GM18526 (cell line): ENCODE measurements around the gene PHLDA2.

Source experiments
- POLR2A ChIP-seq: IDR thresholded peaks from 3 replicates; pipeline ENCODE4 v1.6.1; 2011; ENCODE audit not compliant: insufficient read length; ENCODE audit errors: extremely low read depth

The PHLDA2 gene

DNA sequence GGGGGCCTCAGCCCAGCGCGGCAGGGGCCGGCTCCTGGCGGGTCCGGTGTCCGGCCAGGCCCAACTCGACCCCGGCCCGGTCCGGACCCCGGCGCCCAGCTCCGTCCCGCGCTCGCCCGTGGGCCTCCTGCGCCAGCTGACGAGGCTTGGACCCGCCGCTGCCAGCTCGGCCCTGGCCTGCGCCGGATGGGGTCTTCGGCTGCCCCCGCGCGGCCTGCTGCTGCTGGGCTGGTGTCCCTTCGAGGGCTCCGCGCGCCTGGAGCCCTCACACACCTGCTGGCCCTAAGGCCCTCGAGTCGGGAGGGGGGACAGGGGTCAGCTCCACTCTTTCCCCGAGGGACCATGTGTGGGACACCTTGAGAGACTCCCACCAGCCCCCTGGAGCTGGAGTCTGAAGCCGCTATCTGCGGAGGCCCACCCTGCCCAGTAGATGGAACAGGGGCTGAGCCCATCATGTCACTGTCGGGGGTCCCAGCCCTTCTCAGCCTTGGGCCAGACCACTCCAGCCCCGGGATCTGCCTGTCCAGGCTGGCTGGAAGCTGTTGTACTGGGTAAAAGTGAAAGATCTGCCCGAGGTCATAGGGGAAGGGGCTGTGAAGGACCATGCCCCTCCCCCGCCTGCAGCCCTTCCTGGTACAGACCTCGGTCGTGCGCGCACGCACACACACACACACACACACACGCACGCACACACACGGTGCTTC lies 42.9 kb downstream of the PHLDA2 start:
- no peak for TF ChIP-seq POLR2A

DNA sequence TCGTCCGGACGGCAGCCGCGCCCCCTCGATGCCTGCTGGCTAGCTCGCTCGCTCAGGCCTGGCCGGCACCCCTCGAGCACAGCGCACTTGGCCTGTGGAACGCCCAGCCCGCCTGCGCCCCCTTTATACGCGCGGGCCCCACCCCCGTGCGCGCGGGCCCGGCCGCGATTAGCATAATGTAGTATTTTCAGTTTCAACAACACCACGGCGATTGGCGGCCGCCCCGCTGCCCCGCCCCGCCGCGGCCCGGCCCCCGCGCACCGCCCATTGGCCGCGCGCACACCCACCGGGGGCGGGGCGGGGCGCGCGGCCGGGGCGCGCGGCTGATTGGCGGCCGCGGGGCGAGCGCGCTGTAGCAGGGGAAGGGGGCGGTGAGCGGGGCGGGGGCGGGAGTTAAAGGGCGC lies 43.5 kb downstream of the PHLDA2 start, which contains the start of gene CDKN1C:
TSS of gene CDKN1C (minus strand) at position 98 of the 404 bp plus-strand sequence. CDS start 319 bp downstream, outside the sequence.
- no peak for TF ChIP-seq POLR2A

DNA sequence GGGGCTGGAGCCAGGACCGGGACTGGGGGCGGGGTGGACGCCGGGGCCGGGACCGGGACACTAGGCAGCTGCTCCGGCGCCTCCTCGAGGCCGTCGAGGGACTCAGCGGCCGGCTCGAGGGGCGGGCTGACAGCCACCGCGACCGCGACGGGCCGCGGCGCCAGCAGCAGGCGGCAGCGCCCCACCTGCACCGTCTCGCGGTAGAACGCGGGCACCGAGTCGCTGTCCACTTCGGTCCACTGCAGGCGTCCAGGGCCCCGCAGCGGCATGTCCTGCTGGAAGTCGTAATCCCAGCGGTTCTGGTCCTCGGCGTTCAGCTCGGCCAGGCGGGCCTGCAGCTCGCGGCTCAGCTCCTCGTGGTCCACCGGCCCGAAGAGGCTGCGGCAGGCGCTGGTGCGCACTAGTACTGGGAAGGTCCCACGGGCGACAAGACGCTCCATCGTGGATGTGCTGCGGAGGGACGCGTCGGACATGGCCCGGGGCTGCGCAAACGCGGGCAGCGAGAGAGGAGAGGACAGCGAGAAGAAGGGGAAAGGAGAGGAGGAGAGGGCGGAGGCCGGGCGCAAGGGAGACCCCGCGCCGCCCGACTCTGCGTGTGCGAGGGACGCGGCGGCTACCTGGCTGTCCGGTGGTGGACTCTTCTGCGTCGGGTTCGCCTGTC lies 44.1 kb downstream of the PHLDA2 start:
- TF ChIP-seq POLR2A, result no peak

DNA sequence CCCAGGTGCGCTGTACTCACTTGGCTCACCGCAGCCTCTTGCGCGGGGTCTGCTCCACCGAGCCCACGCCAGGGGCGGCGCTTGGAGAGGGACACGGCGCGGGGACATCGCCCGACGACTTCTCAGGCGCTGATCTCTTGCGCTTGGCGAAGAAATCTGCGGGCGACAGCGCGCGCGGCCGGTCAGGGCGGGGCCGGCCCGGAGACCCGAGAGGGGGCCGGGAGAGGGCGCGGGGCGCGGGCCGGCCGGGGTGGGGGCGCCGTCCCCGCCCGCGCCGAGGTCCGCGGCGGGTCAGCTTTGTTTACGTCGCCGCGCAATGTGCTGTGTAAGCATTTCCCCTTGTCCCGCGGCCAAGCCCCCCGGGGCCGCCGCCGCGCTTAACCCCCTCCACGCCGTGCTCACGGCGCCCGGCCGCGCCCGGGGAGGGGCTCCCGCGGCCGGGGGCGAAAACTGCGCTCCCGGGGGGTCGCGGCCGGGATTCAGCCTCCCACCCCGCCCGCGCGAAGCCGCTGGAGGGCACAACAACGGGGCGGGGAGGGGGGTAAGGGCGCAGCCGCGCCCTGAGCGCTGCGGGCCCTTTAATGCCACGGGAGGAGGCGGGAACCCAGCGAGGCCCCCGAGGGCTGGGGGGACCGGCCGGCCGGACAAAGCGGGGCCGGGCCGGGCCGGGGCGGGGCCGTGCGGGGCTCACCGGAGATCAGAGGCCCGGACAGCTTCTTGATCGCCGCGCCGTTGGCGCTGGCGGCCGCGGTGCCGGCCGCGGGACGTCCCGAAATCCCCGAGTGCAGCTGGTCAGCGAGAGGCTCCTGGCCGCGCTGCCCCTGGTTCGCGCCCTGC lies 45.0 kb downstream of the PHLDA2 start:
- TF ChIP-seq POLR2A, result no peak

DNA sequence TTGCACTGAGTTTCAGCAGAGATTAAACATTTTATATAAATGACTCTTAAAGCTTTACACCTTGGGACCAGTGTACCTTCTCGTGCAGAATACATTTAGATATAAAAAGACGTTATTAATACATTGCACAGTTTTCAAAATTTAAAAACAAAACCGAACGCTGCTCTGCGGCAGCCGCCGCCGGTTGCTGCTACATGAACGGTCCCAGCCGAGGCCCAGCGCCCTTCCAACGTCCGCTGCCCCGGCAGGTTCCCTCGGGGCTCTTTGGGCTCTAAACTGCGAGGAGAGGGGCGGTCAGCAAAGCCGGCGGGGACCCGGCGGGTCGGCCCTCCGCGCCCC lies 45.6 kb downstream of the PHLDA2 start:
- no peak for TF ChIP-seq POLR2A

DNA sequence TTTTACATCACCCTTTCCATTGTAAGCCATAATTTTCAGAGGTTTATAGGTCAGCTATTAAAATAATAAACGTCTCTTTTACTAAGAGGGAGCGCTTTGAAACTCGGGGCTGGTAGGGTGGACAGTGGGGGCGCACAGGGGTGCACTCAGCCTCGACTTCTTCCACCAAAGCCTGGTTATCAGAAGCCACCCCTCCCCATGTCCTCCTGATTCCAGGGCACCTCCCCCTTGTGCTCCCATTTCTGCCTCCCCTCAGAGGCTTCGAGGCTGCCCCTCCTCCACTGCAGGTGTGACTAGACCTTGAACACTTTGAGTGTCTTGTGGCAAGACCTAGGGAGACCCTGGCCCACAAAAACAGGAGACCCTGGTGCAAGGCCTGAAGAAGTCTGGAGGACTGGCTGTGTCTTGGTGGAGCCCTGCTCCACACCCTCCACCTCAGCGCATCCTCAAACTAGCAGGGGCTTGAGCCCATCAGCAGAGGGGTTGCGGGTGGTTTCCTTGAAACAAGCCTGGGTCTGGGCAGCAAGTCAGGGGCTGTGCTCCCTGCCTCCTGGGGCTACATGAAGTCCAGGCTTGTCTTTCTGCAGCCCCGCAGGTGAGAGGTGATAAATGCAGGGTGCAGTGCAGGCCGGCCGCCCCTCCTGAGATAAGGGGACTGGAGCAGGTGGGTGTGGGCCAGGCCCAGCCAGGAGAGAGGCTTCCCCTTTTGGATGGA lies 46.7 kb downstream of the PHLDA2 start:
- no peak for TF ChIP-seq POLR2A

DNA sequence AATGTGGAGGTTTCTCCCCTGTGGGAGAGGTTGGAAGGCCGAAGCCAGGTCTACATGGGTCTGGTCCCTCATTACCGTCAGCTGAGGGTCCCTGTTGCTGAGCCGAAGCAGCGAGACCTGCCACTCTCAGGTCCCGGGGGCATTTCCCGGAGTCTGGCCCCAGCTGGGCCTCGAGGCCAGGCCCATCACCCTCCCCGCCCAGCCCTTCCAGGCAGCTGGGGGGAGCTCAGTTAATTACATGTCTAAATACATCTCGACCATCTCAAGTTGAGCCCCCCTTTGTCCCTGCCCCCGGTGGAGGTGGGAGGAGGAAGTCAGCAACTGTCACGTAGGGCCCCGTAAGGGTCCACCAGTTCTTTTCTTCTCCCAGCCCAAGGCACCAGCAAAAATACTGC lies 47.2 kb downstream of the PHLDA2 start:
- TF ChIP-seq POLR2A, result no peak

DNA sequence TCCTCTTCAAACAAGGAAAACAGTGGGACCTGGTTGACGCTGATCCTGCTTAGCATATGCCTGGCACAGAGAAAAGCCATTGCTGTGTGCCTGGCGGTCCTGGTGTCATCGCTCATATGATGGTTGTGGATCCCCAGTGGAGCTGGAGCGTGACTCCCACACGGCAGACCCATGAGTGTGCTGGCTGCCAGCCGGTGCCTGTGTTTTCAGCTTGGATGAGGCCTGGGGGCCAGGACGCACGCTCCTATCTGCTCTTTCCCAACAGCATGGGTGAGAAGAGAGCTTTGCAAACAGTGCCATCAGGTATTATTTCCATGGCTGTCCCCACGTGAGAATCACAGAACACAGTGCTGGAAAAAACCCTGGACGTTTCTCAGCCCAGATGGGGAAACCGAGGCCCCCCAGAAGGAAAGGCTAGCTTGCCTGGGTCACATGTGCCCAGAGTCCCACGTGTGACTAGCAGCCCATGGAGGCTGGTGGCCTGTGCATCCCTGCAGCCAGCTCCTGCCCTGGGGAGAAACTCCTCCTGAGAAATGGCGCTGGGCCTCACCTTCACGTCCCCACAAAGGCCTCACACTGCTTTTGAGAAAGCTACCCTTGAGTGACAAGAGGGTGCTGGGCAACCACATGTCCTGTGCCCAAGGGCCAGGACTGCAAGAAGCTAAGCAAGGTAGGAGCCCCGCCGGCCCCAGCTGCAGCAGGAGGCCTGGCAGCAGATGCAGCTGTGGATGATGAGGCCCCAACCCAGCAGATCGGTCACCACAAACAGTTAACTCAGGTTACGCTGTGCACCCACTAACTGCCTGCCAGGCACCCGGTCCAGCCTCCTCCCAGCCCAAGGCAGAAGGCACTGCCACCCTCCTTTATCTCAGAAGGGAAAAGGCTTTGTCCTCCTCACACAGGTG lies 47.9 kb downstream of the PHLDA2 start:
- no peak for TF ChIP-seq POLR2A

DNA sequence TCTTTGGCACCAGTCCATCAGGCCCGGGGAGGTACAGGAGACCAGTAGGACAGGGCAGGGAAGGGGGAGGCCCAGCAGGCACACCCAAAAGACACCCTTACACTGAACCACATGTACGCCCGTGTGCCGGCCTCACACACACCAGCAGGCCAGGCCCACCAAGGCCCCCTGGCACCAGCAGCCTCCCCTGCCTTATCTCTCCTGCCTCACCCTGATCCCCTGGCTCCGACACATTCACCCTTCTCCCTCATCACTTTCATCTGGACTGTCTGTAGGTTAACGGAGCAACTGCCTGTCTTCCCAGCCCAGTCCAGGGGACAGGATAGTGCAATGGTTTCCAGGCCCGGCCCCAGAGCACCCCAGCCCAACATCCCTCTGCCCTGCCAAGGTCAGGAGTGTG lies 48.6 kb downstream of the PHLDA2 start:
- no peak for TF ChIP-seq POLR2A

DNA sequence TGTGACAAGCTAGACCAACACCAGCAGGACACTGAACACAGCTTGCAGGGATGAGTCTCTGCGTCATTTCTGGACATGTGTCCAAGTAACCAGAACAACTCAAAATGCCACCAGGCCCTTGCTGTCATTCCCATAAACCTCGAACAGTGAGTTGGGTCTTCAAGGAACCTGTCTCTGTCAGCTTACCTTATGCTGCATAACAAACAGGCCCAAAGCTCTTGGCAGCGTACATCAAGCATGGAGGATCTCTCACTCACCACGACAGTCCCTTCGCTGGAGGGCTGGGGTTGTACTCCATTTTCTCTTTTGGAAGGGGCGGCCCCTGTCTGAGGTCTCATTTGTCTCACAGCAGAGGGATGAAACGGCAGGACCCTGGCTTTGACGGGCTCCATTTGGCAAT lies 50.4 kb downstream of the PHLDA2 start:
- no peak for TF ChIP-seq POLR2A
